Esophagus squamous epithelium (tissue), 5 donors: ENCODE data around the gene MYOM3. TPM values are rescaled to one million over a fixed set of nuclear protein-coding genes. Genes with fewer than 3 reads are reported as not detected.

Source experiments
- DNase-seq: peaks from one replicate; lab custom pipeline; 2025; lab: John Stamatoyannopoulos, UW
- H3K27ac ChIP-seq, 4 donors: fragments of 200-600 bp; sonication (generic); one replicate each; pipeline ENCODE4 v1.5.1; 2016 to 2019; ENCODE audit warnings: mild to moderate bottlenecking in 1 of 4
- H3K27me3 ChIP-seq, 4 donors: fragments of 200-600 bp; sonication (generic); 1 replicate in 3 of 4; 2 replicates in 1 of 4; pipeline versions ENCODE4 v1.5.1 to v1.6.0; 2017 to 2021; ENCODE audit warnings: antibody characterized with exemption in 1 of 4
- H3K36me3 ChIP-seq, 3 donors: fragments of 200-600 bp; sonication (generic); one replicate each; pipeline ENCODE4 v1.5.1; 2016 to 2019
- H3K4me1 ChIP-seq, 3 donors: fragments of 200-600 bp; sonication (generic); one replicate each; pipeline ENCODE4 v1.5.1; 2017 to 2019
- H3K4me3 ChIP-seq, 4 donors: fragments of 200-600 bp; sonication (generic); 1 replicate in 3 of 4; 2 replicates in 1 of 4; pipeline ENCODE4 v1.5.1; 2016 to 2019; ENCODE audit warnings: mild to moderate bottlenecking in 2 of 4, moderate library complexity in 1 of 4
- H3K9me3 ChIP-seq, 3 donors: fragments of 200-600 bp; sonication (generic); one replicate each; pipeline ENCODE4 v1.5.1; 2016 to 2019
- POLR2A ChIP-seq, 4 donors: fragments of 450-650 bp; IDR thresholded peaks; one replicate each; pipeline ENCODE4 v1.6.1; 2017; ENCODE audit warnings: antibody characterized with exemption in 4 of 4, mild to moderate bottlenecking in 4 of 4, moderate library complexity in 3 of 4
- WGBS, 2 donors: methylation state at CpG; one replicate each; pipeline ENCODE4 v1.1.5; 2018; 5-methylcytosine and 5-hydroxymethylcytosine counted together
- intact Hi-C: fragments of 100-400 bp; cut with DNase I; formaldehyde crosslinking; loops from one replicate; pipeline ENCODE4 v1.15.0; 2022
- total RNA-seq, 4 donors: library from RNA; depleted of rRNA; stranded (reverse); fragments of >200 nt; gene quantifications; one replicate each; pipeline ENCODE4 v1.1.0, GENCODE V29; 2016
- TF ChIP-seq, protein P1 (sequence below), 6 experiments: fragments of 450-650 bp in 4 of 6; fragments of 200-600 bp in 2 of 6; sonication (generic) in 2 of 6; IDR thresholded peaks; one replicate each; pipeline ENCODE4 v1.5.1; 2016 to 2019; ENCODE audit warnings: antibody characterized with exemption in 6 of 6, mild to moderate bottlenecking in 4 of 6, moderate library complexity in 4 of 6
- donor health status: DM: yes; HTN: yes; CAD: no.

MYOM3 gene
- total RNA-seq, 4 donors from 2014 or later, result 0.30 to 1.1 (median 0.56) TPM

- Histone ChIP-seq H3K27me3 (no peaks in the 10 kb centered on the region), H3K27ac (peak overlapping the region in 1 of 4 donors; percentile 59), H3K4me3 (no peak overlapping the region), H3K4me1 (no peaks in the 10 kb centered on the region), H3K36me3 (peaks cover 0 to 60% (median 0%) of the 10 kb centered on the region in 3 donors), H3K9me3 (peaks cover 0 to 10% (median 0%) of the 10 kb centered on the region in 3 donors)
- TF ChIP-seq, protein P1, sequence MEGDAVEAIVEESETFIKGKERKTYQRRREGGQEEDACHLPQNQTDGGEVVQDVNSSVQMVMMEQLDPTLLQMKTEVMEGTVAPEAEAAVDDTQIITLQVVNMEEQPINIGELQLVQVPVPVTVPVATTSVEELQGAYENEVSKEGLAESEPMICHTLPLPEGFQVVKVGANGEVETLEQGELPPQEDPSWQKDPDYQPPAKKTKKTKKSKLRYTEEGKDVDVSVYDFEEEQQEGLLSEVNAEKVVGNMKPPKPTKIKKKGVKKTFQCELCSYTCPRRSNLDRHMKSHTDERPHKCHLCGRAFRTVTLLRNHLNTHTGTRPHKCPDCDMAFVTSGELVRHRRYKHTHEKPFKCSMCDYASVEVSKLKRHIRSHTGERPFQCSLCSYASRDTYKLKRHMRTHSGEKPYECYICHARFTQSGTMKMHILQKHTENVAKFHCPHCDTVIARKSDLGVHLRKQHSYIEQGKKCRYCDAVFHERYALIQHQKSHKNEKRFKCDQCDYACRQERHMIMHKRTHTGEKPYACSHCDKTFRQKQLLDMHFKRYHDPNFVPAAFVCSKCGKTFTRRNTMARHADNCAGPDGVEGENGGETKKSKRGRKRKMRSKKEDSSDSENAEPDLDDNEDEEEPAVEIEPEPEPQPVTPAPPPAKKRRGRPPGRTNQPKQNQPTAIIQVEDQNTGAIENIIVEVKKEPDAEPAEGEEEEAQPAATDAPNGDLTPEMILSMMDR (IDR thresholded peaks at IDR 0.05), result no peak
- intact Hi-C loops, result no loop called here
- DNase-seq, result no peak
- 69 to 92% methylated on average over 1 of the region's 1 CpG for WGBS, 2 donors
Observed at GRCh38 chr1:24133819-24134218, 21.9 kb upstream of the MYOM3 start.

DNA sequence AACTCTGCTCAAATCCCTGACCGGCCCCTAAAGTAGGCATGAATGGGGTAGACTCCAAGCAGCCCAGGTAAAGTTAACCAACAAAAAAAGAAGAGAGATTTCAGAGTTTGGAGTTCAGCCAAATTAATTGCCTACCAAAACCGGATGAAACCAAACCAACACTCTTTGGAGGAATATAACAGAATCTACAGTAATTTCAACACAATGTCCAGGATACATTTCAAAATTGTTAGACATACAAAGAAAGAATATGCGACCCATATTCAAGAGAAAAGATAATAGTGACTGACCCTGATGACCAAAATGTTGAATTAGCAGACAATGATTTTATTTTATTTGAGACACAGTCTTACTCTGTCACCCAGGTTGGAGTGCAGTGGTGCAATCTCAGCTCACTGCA is 18.4 kb upstream of the MYOM3 start:
- Histone ChIP-seq H3K27me3 (no peaks in the 10 kb centered on the region), H3K9me3 (peaks cover 0 to 10% (median 0%) of the 10 kb centered on the region in 3 donors), H3K4me1 (no peaks in the 10 kb centered on the region), H3K27ac (no peak overlapping the region), H3K36me3 (peaks cover 0 to 70% (median 0%) of the 10 kb centered on the region in 3 donors), H3K4me3 (no peak overlapping the region)
- TF ChIP-seq, protein P1 (IDR thresholded peaks at IDR 0.05), result no peak
- TF ChIP-seq POLR2A (IDR thresholded peaks at IDR 0.05), result no peak
- intact Hi-C loops, result no loop called here
- WGBS, 2 donors, result 75 to 80% methylated on average over 3 of the region's 3 CpGs
- no peak for DNase-seq

- 79 to 93% methylated on average over 4 to 7 of the region's 7 CpGs for WGBS, 2 donors
- H3K9me3 ChIP-seq, result peaks cover 0 to 10% (median 0%) of the 10 kb centered on the region in 3 donors
- DNase-seq, result no peak
- peaks cover 0 to 84% (median 0%) of the 10 kb centered on the region in 3 donors for H3K36me3 ChIP-seq
- H3K4me3 ChIP-seq, result no peak overlapping the region
- intact Hi-C loops, result no loop called here
- H3K27me3 ChIP-seq, result no peaks in the 10 kb centered on the region
- TF ChIP-seq, protein P1 (IDR thresholded peaks at IDR 0.05), result no peak
- no peak for TF ChIP-seq POLR2A (IDR thresholded peaks at IDR 0.05)
- no peaks in the 10 kb centered on the region for H3K4me1 ChIP-seq
- no peak overlapping the region for H3K27ac ChIP-seq
Observed at GRCh38 chr1:24127801-24128363, 15.9 kb upstream of the MYOM3 start.

- Histone ChIP-seq H3K27me3 (no peaks in the 10 kb centered on the region), H3K4me3 (no peak overlapping the region), H3K27ac (no peak overlapping the region), H3K9me3 (peaks cover 0 to 10% (median 0%) of the 10 kb centered on the region in 3 donors), H3K36me3 (peaks cover 0 to 84% (median 0%) of the 10 kb centered on the region in 3 donors), H3K4me1 (no peaks in the 10 kb centered on the region)
- TF ChIP-seq POLR2A (IDR thresholded peaks at IDR 0.05), result no peak
- TF ChIP-seq, protein P1 (IDR thresholded peaks at IDR 0.05), result no peak
- no peak for DNase-seq
- intact Hi-C loops, result no loop called here
- 73 to 92% methylated on average over 3 of the region's 3 CpGs for WGBS, 2 donors
Observed at GRCh38 chr1:24127134-24127800, 15.3 kb upstream of the MYOM3 start.

DNA sequence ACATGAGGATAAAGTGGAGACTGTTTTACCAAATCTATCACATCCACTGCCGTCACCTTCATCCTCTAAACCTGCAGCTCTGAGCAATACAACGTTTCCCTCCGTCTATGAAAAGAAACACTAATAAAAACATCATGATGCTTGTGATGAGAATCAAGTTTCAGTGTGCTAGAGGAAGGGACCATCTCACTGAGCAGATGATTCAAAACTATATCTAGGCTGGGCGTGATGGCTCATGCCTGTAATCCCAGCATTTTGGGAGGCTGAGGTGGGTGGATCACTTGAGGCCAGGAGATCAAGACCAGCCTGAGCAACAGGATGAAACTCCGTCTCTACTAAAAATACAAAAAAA is 14.7 kb upstream of the MYOM3 start:
- Histone ChIP-seq H3K4me1 (peaks cover 0 to 3% (median 0%) of the 10 kb centered on the region in 3 donors), H3K4me3 (no peak overlapping the region), H3K27me3 (no peaks in the 10 kb centered on the region), H3K9me3 (peaks cover 0 to 10% (median 0%) of the 10 kb centered on the region in 3 donors), H3K27ac (no peak overlapping the region), H3K36me3 (peaks cover 0 to 84% (median 0%) of the 10 kb centered on the region in 3 donors)
- DNase-seq, result no peak
- intact Hi-C loops, result no loop called here
- WGBS, 2 donors, result 70 to 76% methylated on average over 5 of the region's 5 CpGs
- TF ChIP-seq, protein P1 (IDR thresholded peaks at IDR 0.05), result no peak
- no peak for TF ChIP-seq POLR2A (IDR thresholded peaks at IDR 0.05)
